Natural killer cell (primary cell): ENCODE data around the gene USP4. TPM values are rescaled to one million over a fixed set of nuclear protein-coding genes. Genes with fewer than 3 reads are reported as not detected.

ENCODE experiments used
- ATAC-seq, 3 donors: fragments of 150-1000 bp in 2 of 3; fragments of 200-7000 bp in 1 of 3; cut with Tn5 transposase; 1 replicate in 1 of 3; 2 replicates in 2 of 3; pipeline ENCODE4 v1.10.0; 2021; ENCODE audit warnings: mild to moderate bottlenecking in 2 of 3, moderate library complexity in 2 of 3
- DNase-seq, 2 donors: peaks; one replicate each; pipeline versions ENCODE4 v3.0.0 to v3.0.0-alpha.2; 2013 to 2021; ENCODE audit warnings: mixed read lengths in 1 of 2
- H3K27ac ChIP-seq: one replicate; pipeline ENCODE4 v1.5.1; 2013; ENCODE audit warnings: mild to moderate bottlenecking, low read length
- H3K27me3 ChIP-seq: one replicate; pipeline ENCODE4 v1.6.1; 2013; ENCODE audit warnings: low read length; ENCODE audit not compliant: control insufficient read depth, insufficient read depth
- H3K36me3 ChIP-seq: one replicate; pipeline ENCODE4 v1.6.1; 2013; ENCODE audit warnings: low read length; ENCODE audit not compliant: control insufficient read depth, insufficient read depth
- H3K4me1 ChIP-seq: one replicate; pipeline ENCODE4 v1.6.1; 2013; ENCODE audit warnings: low read length; ENCODE audit not compliant: control insufficient read depth, insufficient read depth
- H3K4me3 ChIP-seq: one replicate; pipeline ENCODE4 v1.5.1; 2013; ENCODE audit warnings: low read length
- H3K9me3 ChIP-seq: one replicate; pipeline ENCODE4 v1.6.1; 2013; ENCODE audit warnings: low read length; ENCODE audit not compliant: control insufficient read depth, insufficient read depth
- H3K27ac Mint-ChIP-seq, 2 donors: one replicate each; pipeline ENCODE4 v1.8.0; 2022; ENCODE audit warnings: mild to moderate bottlenecking in 2 of 2, mixed read lengths in 2 of 2, moderate library complexity in 1 of 2
- H3K27me3 Mint-ChIP-seq, 2 donors: one replicate each; pipeline ENCODE4 v1.8.0; 2022; ENCODE audit warnings: low read depth in 2 of 2, mixed read lengths in 2 of 2
- H3K36me3 Mint-ChIP-seq: one replicate; pipeline ENCODE4 v1.8.0; 2022; ENCODE audit warnings: mixed read lengths
- H3K4me1 Mint-ChIP-seq, 2 donors: one replicate each; pipeline ENCODE4 v1.8.0; 2022; ENCODE audit warnings: mixed read lengths in 2 of 2
- H3K4me3 Mint-ChIP-seq: one replicate; pipeline ENCODE4 v1.8.0; 2022; ENCODE audit warnings: mild to moderate bottlenecking, moderate library complexity, mixed read lengths
- H3K9me3 Mint-ChIP-seq, 2 donors: one replicate each; pipeline ENCODE4 v1.8.0; 2022; ENCODE audit warnings: mixed read lengths in 2 of 2
- WGBS: methylation state at CpG from one replicate; pipeline ENCODE4 v1.1.7; 2013; ENCODE audit warnings: missing lambda C conversion rate; ENCODE audit not compliant: insufficient coverage; 5-methylcytosine and 5-hydroxymethylcytosine counted together
- intact Hi-C: fragments of 100-400 bp; cut with micrococcal nuclease; formaldehyde crosslinking; loops from one replicate; pipeline ENCODE4 v1.14.2; 2022
- total RNA-seq, 4 donors: library from RNA; stranded (reverse); fragments of 120-200 nt in 1 of 4; gene quantifications; one replicate each; pipeline versions ENCODE4 v1.2.3 to v1.2.4, GENCODE V29; 2013 to 2022
- TF ChIP-seq, protein P1 (sequence below): fragments of 200-600 bp; IDR thresholded peaks from one replicate; pipeline ENCODE4 v1.8.0; 2022; ENCODE audit warnings: antibody characterized with exemption

The USP4 gene
- total RNA-seq, 3 donors from 2014 or later (not counting 1 experiment from before 2014, with no cell fraction given) = 110 to 138 (median 135) TPM

DNA sequence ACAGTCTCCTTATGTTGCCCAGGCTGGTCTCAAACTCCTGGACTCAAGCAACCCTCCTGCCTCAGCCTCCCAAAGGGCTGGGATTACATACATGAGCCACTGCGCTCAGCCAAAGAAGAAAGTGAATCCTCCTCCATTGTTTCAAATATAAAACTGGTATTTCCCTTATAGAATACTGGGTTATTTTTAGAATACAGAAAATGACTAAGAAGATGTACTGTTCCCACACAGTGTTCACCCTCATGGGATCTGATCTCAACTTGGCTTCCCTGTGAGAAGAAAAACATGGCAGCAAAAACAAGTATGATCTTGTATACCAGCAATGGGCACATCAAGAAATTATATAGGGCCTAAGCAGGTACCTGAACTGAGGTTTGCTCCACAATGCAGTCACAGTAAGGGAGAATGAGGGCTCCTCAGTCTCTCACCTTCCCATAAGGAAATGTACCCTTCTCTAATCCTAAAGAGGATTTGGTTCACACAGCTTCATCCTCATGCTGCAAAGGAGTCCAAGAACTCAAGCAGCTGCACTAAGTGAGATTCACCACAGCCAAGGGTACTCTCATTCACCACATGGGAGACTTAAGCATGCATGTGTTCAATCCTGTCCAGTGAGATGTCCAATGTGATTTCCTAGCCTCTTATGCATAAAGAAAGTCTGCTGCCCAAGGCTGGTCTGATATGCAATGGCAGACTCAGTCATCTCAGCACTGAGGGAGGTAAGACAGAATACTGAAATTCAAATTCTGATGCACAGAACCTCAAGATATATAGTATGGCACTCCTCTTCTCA lies 25.8 kb downstream of the USP4 start:
- ATAC-seq = no peak
- H3K4me3 Mint-ChIP-seq = no peak overlapping the region
- WGBS = no CpG with 5 or more reads among the region's 1 CpG

DNA sequence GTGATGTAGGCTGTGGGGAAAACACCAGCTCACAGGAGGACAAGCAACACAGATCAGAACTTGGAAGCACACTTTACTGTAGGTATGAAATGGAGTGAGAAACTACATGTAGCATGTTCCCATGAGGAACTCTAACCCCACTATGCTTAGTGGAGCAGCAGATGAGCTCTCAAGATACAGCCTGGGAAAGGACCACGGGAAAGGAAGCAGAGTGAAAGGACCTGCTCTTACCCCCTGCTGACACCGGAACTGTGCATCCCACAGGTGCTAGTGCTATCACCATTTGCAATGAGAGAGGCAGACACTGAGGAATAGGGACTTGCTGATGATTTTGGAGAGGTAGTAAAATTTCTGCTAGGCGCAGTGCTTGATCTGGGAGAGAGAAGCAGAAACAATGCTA lies 28.6 kb downstream of the USP4 start:
- Histone ChIP-seq H3K4me3 (no peak overlapping the region), H3K27me3 (no peaks in the 10 kb centered on the region), H3K27ac (no peak overlapping the region), H3K9me3 (no peaks in the 10 kb centered on the region), H3K36me3 (peaks cover 46% of the 10 kb centered on the region), H3K4me1 (no peaks in the 10 kb centered on the region)
- Mint-ChIP-seq H3K9me3 (no peaks in the 10 kb centered on the region), H3K27ac (peak overlapping the region; percentile 44 to 50), H3K36me3 (no peaks in the 10 kb centered on the region), H3K4me3 (no peak overlapping the region), H3K4me1 (peaks cover 5 to 11% of the 10 kb centered on the region in 2 donors), H3K27me3 (no peaks in the 10 kb centered on the region)
- DNase-seq = no peak
- 97% methylated on average over 3 of the region's 3 CpGs for WGBS
- TF ChIP-seq, protein P1, sequence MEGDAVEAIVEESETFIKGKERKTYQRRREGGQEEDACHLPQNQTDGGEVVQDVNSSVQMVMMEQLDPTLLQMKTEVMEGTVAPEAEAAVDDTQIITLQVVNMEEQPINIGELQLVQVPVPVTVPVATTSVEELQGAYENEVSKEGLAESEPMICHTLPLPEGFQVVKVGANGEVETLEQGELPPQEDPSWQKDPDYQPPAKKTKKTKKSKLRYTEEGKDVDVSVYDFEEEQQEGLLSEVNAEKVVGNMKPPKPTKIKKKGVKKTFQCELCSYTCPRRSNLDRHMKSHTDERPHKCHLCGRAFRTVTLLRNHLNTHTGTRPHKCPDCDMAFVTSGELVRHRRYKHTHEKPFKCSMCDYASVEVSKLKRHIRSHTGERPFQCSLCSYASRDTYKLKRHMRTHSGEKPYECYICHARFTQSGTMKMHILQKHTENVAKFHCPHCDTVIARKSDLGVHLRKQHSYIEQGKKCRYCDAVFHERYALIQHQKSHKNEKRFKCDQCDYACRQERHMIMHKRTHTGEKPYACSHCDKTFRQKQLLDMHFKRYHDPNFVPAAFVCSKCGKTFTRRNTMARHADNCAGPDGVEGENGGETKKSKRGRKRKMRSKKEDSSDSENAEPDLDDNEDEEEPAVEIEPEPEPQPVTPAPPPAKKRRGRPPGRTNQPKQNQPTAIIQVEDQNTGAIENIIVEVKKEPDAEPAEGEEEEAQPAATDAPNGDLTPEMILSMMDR = no peak
- no peak for ATAC-seq
- intact Hi-C loops = no loop called here

More for the DNA sequence above, 25.8 kb downstream of the USP4 start:
- TF ChIP-seq, protein P1 = no peak
- Histone ChIP-seq H3K9me3 (no peaks in the 10 kb centered on the region), H3K27me3 (no peaks in the 10 kb centered on the region), H3K4me1 (no peaks in the 10 kb centered on the region), H3K4me3 (no peak overlapping the region), H3K27ac (no peak overlapping the region), H3K36me3 (peaks cover 57% of the 10 kb centered on the region)
- Mint-ChIP-seq H3K36me3 (peaks cover 5% of the 10 kb centered on the region), H3K27ac (peak overlapping the region in 1 of 2 donors; percentile 31), H3K9me3 (no peaks in the 10 kb centered on the region), H3K27me3 (no peaks in the 10 kb centered on the region), H3K4me1 (peaks cover 5 to 11% of the 10 kb centered on the region in 2 donors)
- intact Hi-C loops = no loop called here
- DNase-seq = no peak

- Mint-ChIP-seq H3K4me3 (no peak overlapping the region), H3K27me3 (no peaks in the 10 kb centered on the region), H3K27ac (peak overlapping the region in 1 of 2 donors; percentile 44), H3K4me1 (peaks cover 5 to 11% of the 10 kb centered on the region in 2 donors), H3K9me3 (no peaks in the 10 kb centered on the region), H3K36me3 (no peaks in the 10 kb centered on the region)
- TF ChIP-seq, protein P1 = no peak
- 100% methylated on average over 1 of the region's 1 CpG for WGBS
- Histone ChIP-seq H3K27ac (no peak overlapping the region), H3K9me3 (no peaks in the 10 kb centered on the region), H3K4me1 (no peaks in the 10 kb centered on the region), H3K36me3 (peaks cover 46% of the 10 kb centered on the region), H3K4me3 (no peak overlapping the region), H3K27me3 (no peaks in the 10 kb centered on the region)
- intact Hi-C loops = no loop called here
- no peak for ATAC-seq
- no peak for DNase-seq
These were observed 29.2 kb downstream of the USP4 start for GRCh38 chr3:49310677-49311076.
